ENCODE data around the gene CADM3.
A peak's percentile ranks its signal among the peaks of the same experiment; 100 is the strongest.

CADM3 gene

DNA sequence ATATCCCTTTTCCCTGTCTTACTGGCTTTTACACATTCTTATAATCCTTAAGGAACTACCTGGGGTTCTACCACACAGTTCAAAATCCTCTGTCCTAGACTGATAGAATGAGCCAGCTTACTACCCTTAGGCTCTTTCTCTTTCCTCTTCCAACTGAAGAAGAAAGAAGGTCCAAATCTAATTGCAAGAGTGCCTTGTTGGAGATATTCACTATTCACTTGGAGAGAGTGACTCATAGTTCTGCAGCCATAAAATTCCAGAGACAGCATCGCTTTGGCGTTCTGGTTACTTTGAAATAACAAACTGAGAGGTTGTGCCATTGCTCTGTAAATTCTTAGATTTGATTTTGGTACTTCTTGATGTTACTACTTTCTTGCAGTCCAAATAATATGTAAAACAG is 4.2 kb downstream of the CADM3 start:
- DNase-seq: no peak

DNA sequence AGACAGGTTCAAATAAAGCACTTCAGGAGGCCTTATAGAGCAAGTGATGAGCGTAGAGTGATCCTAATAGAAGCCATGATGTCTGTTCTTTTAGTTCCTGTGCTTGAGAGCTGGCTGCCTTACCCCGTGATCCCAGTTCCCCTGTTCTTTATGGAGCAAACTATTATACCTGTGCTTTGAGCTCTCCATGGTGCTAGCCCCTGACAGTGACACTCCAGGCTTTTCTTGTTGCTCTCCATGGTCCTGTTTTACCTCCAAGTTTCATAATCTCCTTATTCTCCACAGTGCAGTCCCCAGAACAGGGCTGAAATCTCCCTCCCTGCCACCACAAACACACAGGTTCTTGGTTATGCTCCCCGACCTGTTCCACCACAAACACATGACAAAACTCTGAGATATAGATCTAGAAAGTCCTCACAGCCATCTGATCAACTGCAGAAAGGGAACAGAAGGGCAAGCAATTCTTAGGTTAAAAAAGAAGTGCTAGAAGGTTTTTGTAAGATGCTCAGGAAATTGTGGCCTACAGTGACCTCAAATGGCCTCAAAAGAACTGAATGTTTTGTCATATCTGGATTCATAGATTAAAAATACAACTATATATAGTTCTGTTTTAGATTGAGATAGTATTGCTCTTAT is 6.0 kb downstream of the CADM3 start:
- peak in 2 of 5 donors; percentile 7 to 27 for DNase-seq

DNA sequence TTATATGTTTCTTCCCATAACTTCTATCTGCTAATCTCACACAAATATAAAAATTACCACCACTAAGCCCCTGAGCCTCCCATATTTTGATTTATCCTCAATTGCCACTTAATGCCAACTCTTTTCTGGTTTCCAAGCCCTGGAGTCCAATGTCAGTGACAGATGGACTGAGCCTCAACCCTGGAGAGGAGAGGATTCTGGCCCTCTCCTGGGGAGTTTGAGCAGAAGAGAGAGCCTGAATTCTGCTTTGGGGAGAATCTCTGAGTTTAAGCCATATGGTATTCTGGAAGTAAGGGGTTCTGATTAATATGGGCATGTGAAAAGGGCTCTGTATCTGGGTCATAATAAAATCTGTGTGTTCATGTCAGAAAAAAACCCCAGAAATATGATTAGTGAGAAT is 8.5 kb downstream of the CADM3 start:
- DNase-seq: no peak

DNA sequence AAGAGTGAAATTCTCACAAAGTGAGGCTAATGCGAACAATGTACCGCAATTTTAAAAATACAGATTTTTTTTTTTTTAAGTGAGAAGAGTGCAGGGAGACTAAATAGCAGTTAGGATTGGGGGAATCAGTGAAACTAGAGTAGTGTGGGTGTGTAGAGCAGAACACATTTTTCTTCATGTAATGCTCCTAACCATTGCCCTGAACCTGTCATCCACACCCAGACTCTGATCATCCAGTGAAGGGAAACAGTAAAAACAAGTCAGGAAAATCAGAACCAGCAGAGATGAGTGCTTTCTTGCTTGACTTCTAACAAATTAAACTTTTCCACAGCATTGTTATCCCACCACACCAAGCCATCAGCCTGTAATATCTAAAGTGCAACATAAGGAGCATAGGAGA is 9.1 kb downstream of the CADM3 start:
- no peak for DNase-seq

DNA sequence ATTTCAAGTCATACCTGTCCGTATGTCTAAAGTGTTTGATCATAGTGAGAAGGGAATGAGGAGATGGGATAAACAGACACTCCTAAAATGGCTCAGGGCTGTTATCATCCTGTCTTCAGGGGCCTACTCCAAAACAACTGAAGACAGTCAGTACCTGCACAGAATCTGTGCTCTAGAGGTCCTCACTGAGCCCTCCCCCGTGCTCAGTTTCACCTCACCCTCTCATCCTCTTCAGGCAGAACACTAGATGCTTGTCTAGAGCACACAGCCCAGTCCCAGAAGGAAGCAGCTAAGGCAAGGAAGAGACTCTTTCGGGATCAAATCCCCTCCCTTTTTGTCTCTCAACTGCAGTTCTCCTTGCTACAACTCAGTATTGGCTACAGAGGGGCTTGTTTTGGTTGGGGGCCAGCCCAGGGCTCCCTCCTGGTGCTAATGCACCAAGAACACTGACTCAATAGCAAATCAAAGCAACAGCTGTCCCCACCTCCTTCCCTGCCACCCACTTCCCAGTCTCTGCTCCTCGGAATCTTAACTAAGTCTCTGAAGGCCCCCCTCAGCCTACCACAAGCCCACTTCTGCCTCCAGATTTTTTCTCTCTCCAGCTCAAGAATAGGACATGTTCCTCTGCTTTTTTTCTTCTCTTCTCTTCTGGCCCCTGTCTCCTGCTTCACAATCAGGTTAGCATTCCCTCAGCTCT is 10.1 kb downstream of the CADM3 start:
- DNase-seq: no peak

DNA sequence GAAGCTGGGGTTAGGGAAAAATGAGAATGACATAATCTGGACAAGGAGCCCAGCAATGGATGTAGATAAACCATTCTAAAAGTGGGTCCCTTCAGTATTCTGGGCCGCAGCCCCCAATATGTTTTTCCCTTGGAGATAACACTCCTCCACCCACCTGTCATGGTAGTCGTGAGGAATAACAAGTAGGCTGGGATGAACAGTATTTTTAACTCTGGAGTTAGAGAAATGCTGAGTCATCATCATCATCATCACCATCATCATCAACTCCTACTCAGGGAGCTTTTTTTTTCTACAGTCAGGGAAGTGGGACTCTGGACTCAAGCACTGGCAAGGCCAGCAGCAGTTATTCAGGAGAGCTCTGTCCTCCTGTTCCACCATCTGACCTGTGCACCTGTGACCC is 12.8 kb downstream of the CADM3 start:
- DNase-seq: no peak

DNA sequence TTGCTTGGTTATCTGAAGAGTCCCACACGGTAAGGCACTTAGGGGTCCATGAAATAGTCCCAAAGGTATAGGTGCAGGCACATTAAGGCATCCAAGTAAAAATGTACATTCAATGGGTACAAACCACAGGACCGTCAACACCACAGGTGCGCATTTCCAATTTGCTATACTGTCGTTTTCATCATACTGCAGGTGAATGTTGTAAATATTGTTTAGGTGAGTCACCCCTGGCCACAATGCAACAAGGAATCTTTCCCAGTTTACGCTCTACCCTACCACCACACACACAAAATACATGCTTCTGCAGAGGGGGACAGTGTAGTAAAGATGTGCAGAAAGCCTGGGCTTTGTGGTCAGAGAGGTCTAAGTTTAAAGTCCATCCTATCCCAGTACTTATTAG is 13.7 kb downstream of the CADM3 start:
- no peak for DNase-seq

DNA sequence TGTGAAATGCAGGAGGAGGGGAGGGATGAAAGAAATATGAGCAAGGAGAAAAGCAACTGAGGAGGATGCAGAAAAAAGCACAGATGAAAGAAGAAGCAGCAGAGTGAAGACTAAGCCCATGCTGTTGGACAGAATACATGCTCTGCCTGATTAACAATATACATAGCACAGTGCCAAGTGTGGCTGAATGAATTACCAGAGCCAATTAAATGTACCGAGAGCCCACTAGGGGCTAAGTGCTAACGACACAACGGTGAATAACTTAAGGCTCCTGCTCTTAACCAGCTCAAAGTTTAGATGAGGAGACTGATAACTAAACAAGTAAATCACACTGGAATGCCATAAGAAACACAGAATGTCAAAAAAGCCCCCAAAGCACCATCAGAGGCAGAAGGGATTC is 15.6 kb downstream of the CADM3 start:
- DNase-seq: no peak

DNA sequence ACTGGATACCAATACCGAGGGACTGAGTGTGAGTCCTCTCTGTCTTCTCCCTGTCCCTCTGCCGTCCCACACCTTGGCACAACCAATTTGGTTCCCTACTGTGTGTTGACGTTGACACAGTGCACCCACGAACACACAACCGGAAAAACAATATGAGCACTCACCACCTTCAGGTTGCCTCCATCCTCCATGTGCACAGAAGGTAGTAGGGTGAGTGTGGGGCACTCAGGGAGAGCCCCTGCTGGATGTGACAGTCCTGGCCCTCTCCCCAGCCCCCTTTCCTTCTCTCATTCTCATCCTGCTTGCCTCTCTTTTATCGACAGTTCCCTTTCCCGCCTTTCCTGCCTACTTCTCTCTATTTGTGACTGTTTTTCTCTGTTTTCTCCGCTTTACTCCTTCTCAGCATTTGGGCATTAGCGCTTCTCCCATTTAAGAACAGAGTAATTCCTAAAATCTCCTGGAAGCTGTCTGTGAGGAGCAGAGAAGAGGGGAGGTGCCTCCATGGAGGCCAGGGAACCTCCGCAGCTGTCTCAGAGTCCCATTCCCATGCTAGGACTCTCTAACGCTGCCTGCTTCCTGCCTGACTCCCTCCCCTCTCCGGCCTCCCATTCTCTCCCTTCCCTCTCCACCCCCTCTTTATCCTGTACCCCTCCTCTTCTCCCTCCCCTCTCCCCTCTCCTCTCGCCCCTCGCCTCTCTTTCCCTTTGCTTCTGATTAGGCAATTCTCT is 16.4 kb downstream of the CADM3 start:
- DNase-seq: no peak

DNA sequence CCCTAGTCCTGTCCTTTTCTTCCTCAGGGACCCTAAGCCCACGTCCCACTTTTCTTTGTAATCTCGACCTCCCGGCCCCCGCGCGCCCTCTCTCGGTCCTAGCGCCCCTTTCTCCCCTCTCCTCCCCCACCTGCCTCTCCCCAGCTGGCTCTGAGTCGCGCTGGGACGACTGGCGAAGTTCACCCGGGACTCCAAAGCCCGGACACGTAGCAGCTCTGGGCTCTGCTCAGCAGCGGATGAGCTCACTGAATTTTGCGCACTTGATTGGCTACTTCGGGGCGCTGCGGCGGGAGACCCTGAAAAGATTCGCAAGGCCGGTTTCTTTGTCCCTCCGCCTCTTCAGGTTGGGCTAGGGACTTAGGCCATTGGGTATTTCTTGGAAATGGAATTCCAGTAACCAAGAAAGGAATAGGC is 17.0 kb downstream of the CADM3 start:
- peak in 1 of 5 donors; percentile 14 for DNase-seq

DNA sequence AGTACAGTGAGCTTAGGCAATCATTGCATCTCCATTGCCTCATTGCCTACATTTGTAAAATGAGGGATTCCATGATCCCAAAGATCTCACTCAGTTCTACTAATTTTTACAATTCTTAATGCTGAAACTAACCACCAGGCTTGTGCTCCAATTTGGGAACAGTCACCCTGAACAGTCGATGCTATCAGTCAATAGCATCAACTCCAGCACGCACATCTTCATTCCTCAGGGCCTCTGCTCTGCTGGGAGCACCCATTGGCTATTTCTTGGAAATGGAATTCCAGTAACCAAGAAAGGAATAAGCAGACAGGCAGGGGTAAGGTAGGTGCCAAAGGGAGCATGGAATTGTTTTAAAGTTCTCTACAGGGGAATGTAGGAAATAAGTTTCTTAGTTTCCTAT is 19.0 kb downstream of the CADM3 start:
- DNase-seq: no peak

DNA sequence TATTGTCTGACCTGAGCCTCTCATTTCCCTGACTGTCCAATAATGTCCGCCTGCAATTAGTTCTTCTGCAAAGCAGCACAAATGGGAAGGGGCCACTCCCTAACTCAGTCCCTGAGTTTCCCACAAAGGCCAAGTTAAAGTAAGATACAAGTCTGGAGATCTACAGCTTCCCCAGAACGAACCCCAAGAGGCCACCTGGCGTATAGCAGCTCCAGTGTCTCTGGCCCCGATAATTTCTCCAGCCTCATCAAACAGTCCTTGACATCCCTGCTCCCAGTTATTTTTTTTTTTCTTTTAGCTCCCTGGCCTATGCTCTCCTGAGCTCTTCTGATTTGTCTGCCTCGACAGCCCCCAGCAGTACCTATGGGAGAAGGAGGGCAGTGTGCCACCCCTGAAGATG is 25.1 kb downstream of the CADM3 start:
- DNase-seq: no peak

DNA sequence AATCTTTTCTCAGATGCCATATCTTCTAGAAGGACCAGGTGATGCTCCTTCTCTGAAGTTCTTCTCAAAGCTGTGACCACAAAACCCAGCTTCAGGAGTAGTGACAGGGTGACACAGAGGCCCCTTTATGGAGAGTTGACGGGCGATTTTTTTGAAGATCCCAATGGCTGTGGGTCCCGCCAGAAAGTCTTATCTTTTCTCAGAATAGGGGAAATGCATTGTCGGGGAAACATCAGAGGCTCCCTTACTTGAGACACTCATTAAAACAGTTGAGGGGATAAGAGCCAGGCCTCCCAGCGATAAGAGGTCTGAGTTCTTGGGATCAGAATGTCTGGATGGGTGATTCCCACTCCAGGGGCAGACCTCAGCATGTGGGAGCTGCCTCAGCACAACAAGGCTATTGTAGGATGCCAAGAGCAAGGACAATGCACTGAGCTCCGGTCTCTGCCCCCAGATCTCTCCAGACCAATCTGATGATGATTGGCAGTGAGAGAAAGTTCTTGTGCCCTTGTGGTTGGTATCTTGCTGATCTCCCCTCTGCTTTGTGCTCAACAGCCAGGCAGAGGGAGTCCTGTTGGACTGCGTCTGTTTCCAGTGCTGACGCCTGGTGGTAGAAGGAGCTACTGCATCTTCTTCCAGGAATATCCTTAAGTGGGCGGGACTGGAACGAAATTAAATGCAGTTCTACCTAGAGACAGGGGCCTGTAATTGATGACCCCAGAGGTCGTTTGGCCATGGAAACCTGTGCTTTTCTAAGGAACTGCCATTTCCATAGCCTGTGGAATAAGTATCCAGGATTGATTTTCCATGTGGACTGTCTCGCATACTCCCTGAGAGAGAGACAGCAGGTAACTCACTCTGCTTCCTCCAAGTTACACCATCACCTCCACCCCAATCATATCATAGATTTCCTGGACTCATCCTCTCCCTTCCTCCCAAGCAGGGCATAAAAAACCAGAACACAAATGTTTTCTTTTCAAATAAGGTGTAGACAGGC is 26.4 kb downstream of the CADM3 start:
- DNase-seq: peak in 2 of 5 donors; percentile 8 to 45

DNA sequence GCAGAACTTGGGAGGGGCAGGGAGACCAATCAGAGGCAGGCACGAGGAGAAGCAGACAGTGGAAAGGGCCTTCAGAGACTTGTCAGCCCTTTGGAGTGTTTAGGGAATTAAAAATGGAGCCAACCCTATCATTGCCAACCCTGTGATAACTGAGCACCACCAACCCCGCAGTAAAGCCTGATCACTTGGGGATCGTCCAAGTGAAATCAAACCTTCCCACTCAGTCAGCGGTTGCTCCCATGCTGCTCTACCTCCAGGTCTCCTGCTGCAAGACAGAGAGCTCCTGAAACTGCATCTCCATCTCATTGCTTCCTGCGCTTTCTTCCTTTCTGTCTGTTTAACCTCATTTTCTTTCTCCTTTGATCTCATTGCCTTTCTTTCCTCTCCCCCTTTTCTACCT is 28.5 kb downstream of the CADM3 start:
- DNase-seq: no peak

DNA sequence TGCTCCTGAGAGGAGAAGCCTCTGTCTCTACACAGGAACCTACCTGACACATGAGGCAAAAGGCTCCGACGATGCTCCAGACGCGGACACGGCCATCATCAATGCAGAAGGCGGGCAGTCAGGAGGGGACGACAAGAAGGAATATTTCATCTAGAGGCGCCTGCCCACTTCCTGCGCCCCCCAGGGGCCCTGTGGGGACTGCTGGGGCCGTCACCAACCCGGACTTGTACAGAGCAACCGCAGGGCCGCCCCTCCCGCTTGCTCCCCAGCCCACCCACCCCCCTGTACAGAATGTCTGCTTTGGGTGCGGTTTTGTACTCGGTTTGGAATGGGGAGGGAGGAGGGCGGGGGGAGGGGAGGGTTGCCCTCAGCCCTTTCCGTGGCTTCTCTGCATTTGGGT is 29.4 kb downstream of the CADM3 start:
- DNase-seq: no peak

DNA sequence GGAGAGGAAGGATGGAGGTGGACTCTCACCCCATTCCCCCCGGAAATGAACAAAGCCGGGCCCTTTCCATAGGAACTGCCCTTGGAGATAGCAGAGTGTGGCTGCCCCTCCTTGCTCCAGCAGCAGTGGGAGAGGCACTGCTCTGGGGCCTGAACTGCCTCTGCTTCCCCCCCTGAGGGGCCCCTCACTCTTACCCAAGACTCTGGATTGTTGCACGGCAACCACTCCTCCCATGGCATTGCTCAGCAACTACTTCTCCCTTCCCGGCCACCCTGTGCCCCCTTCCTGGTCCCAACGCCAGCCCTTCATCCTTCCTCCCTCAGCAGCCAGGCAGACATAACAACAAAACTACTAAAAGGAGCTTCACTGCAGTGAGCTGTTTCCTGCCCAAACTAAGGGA is 30.2 kb downstream of the CADM3 start:
- DNase-seq: no peak

DNA sequence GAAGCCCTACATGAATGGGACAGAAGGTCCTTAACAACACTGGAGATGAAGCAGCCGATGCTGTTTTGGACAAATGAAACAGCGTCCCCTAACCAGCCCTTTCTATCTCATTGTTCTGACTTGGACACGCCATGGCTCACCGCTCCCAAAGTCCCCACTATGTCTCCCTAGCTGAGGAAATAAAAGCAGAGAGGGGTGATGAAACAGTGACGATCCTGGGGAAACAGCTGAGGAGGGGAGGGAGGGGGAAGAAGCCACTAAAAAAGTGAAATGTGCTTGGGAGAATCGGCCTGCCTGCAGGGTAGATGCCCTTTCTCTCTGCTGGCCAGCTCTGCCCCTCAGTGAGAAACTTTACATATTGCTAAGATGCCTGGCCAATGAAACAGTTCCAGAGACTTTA is 32.2 kb downstream of the CADM3 start:
- no peak for DNase-seq

DNA sequence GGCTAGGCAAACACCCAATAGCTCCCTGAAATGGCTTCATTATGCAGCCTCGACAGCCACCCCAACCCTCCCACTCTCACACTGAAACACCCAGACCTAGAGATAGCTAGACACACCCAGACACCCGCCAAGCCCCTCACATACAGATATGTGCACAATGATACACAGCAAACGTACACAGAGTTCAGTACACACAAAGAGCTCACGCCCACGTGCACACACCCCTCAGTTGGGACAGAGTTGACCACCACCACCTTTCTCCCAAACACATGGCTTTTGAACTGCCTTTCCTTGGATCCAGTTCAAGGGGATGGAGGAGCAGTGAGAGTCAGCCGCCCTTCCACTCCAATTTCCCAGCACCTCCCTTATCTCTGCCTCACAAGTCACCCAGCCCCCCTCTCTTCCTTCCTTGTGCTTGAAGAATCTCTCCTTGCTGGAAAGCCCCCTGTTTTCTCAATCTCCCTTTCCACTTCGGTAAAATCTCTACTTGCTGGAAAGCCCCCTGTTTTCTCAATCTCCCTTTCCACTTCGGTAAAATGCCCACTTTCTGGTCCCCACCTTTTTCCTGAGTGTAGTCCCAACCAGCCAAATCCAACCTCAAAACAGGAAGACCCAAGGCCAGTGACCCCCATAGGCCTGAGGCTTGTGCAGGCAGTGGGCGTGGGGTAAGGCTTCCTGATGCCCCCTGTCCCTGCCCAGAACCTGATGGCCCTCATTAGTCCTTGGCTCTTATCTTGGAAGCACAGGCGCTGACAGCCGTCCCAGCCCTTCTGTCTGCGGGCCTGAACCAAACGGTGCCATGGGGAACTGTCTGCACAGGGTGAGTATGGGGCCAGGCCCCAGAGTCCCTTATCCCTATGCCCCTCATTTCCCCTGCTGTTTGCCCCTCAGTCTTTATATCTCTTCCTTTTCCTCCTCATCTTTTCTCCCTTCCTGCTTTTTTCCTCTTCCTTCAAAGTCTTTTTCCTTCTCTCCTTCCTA is 33.0 kb downstream of the CADM3 start, which contains the start of gene ACKR1:
Gene ACKR1 (plus strand): TSS at position 715 of the 981 bp plus-strand sequence. CDS start 85 bp downstream, at position 800.
- no peak for DNase-seq

DNA sequence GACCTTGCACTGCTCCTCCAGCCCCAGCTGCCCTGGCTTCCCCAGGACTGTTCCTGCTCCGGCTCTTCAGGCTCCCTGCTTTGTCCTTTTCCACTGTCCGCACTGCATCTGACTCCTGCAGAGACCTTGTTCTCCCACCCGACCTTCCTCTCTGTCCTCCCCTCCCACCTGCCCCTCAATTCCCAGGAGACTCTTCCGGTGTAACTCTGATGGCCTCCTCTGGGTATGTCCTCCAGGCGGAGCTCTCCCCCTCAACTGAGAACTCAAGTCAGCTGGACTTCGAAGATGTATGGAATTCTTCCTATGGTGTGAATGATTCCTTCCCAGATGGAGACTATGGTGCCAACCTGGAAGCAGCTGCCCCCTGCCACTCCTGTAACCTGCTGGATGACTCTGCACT is 33.8 kb downstream of the CADM3 start:
- no peak for DNase-seq

DNA sequence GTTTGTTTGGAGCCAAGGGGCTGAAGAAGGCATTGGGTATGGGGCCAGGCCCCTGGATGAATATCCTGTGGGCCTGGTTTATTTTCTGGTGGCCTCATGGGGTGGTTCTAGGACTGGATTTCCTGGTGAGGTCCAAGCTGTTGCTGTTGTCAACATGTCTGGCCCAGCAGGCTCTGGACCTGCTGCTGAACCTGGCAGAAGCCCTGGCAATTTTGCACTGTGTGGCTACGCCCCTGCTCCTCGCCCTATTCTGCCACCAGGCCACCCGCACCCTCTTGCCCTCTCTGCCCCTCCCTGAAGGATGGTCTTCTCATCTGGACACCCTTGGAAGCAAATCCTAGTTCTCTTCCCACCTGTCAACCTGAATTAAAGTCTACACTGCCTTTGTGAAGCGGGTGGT is 34.7 kb downstream of the CADM3 start:
- no peak for DNase-seq

DNA sequence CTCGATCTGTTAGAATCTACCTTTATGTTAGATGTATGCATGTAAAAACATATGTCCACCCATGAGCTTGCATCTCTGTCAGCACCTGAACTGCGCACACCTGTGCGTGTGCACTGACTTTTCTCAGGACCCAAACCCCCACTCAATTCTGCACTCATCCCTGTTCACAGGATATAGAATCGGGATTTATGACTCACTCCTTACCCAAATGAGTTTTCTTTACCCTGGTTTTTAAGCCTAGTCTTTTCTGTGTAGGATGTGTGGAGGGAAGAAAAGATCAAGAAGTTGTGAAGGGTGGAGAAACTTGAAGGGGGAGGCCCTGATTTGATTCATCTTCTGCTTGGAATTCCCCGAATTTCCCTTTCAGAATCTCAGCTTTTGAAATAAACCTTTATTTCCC is 35.7 kb downstream of the CADM3 start:
- no peak for DNase-seq

DNA sequence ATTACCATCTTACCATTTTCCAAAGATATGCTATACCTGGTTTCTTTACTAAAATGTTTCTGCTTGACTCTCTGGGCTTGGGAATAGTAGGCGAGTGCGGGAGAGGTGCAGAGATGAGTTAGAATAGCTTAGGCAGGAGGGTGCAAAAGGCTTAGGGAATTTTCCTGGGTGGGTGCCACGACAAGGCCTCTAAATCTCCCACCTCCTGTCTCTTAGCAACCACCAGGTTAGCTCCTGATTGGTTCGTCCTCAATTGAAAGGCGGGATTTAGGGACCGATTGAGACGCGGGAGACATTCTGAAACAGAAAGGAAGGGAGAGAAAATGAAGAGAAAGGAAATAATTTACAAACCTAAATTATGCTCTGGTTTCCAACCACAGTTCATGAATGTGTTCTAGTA is 36.4 kb downstream of the CADM3 start:
- DNase-seq: no peak
